ENCODE data around the gene INTS11.
"Not testable (repeated sequence)": the region's sequence is repeated elsewhere in the genome, so short reads cannot be mapped to it uniquely, and the experiment has no call there.

The INTS11 gene

DNA sequence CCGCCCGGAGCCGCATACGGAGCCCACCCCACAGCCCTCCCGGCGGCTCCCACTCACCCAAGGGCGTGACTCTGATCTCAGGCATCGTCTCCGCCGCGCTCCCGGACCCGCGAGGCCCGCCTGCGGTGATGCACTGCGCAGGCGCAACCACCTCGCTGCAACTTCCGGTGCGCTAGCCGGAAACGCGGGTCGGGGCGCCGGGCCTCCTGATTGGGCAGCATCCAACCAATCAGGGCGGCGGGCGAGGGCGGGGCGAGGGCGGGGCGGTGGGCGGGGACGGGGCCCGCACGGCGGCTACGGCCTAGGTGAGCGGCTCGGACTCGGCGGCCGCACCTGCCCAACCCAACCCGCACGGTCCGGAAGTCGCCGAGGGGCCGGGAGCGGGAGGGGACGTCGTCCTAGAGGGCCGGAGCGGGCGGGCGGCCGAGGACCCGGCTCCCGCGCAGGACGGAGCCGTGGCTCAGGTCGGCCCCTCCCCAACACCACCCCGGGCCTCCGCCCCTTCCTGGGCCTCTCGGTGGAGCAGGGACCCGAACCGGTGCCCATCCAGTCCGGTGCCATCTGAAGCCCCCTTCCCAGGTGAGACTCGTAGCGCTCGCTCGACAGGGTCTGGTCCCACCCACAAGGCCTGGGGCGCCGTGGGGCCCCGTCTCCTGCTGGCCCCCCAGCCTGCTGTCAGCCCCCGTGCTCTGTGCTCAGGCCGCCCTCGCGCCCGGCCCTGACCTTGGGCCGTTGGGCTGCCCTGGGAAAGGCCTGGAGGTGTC is at the start of gene INTS11, which contains the start of gene CPTP:
Gene INTS11 (minus strand): TSS at position 137 of the 764 bp plus-strand sequence. CDS start 52 bp downstream, at position 85.
Gene CPTP (plus strand): TSS at position 279 of the 764 bp plus-strand sequence. CDS start 2,109 bp downstream, outside the sequence.
- DNase-seq, result peak; percentile 90

DNA sequence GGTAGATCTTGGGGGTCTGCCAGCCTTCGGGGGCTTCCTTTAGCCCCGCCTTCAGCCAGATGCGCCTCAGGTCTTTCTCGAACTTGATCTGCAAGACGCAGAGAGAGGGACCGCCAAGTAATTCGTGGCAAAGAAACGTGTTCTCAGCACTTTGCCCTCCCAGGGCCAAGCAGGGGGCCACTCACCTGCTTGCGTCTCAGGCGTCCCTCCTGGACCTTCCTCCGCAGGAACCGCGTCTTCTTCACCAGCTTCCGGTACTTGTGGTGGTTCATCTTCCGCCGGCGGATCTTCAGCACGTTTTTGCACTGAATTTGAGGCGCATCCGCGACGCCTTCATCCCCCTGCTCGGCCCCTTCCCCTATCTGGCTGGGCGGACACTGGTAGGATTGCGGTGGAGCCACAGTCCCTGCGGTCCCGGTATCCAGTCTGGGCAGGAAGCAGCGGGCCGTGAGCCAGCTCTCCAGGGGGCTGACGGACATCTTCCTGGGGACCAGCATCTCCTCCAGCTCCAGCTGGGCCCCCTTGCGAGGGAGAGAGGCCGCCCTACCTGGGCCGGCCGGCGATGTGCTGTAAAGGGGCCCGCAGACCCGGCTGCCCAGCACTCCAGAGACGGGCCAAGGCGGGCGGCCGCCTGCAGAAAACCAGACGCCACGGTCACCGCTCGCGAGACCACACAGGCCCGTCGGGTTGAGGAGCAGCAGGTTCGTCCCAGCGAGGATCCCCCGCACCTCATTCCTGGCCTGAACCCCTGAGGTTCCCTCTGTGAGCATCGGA is 49.5 kb upstream of the INTS11 start:
- no peak for DNase-seq

DNA sequence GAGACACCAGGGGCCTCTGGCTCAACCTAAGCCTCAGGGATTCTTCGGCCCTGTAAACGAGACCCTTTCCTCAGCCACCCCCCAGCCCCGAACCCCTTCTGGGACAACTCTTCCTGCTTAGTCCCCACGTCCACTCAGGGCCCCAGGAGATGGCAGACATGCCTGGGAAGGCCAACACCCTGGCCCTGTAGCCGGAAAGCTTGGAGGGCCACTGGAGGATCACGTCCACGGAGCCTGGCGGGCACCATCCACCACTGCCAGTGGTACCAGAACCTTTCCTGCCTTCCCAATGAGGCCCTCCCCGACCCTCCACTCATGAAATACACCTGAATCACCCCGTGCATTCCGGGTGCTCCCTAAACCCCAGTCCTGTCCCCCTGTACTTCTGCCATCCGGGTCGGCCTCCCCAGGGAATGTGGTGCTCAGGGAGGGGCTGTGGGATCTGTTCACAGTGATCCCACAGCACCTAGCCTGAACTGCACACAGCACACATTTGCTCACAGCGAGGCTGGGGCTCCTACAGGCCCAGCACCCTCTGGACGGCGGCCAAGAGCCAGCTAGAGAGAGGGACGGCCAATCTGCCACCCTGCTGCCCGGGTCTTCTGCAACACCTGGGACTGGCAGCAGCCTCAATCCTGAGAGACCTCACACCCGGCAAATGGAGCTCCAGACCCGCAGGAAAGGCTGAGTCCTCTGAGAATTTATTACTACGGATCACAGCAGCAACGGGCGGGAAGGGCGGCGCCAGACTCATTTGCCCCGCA is 48.8 kb upstream of the INTS11 start:
- DNase-seq, result no peak

DNA sequence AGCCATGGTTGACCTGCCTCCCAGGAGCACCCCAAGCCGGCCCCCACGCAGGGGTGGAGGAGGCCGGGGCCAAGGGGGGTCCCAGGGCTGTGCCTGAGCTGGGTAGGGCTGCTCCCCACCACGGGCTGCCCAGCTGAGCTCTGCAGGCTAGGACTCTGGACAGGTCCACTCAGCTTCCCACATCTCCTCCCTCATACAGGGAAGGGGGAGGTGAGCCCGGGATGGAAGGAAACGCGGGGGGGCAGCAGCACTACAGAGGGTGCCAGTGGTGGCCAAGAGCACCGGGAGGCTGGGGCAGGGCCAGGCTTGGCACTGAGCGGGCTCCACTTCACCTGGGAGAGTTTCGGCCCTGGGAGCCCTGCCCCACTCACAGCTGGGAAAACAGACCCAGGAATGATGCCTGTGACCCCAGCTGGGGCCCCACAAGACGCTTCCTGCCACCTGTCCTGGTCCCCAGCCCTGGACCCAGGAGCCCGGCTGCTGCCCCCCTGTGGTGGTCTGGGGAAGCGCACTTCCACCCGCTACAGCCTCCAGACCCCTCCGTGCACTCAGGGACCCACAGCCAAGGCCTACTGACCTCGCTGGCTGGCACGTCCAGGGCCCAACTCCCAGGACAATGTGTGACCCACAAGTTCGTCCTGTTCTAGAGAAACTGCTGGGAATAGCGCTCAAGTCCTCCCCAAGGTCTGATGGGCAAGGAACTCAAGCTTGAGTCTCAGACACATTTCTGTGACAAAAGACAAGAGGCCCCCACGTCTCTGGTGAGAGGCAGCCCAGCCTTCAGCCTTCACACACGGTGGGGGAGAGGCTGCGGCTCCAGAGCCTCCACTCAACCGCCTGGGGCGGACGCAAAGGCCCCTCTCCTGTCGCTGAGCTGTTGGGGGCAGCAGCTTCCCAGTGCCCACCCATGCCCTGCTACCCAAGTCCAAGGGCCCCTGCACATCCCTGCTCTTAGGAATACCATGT is 47.6 kb upstream of the INTS11 start:
- peak; percentile 23 for DNase-seq

DNA sequence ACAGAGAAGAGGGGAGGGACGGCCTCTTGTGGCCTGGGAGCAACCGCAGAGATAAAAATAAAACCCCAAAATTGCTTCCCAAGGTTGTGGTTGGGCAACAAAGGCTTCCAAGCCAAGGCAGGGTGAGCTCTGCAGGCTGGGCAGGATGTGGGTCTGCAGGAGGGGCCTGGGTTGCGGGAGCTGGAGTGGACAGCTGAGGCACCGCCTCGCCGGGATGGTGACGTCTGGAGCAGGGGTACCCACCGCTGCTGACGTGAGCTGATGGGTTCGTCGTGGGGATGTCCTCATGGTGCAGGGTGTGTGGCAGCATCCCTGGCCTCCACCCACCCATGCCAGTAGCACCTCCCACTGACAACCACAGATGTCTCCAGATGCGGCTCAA is 46.9 kb upstream of the INTS11 start:
- no peak for DNase-seq

DNA sequence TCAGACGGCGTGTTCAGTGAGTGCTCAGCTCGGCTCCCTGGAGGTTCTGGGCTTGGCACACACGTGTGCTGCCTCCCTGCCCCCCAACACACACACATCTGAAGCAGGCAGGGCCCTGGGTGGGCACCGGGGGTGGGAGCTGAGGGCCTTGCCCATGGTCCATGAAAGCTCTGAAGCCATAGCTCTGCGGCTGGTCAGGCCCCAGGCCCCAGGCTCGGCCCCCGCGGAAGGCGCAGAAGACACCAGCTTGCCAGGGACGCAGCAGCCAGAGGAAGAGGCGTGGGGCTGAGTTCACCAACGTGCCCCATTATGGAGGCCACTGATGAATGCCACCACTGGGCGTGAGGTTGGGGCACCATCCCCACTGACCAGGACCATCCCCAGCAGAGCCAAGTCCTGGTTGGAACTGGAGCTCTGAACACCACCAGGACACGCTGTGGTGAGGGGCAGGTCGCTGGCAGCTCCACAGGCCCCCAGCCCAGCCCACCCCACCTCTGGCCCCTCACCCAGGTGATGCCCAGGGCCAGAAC is 46.4 kb upstream of the INTS11 start:
- no peak for DNase-seq

DNA sequence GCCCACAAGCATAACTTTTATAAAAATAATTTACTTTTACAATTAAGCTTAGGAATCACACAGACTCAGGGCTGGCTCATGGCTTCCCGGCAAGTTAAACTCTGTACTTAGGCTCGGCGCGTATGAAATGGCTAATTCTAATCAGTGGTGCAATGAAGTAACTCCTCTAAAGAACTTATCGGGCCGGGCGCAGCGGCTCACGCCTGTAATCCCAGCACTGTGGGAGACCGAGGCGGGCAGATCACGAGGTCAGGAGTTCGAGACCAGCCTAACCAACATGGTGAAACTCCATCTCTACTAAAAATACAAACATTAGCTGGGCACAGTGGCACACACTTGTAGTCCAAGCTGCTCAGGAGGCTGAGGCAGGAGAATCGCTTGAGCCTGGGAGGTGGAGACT is 45.6 kb upstream of the INTS11 start:
- DNase-seq, result not testable (repeated sequence)

DNA sequence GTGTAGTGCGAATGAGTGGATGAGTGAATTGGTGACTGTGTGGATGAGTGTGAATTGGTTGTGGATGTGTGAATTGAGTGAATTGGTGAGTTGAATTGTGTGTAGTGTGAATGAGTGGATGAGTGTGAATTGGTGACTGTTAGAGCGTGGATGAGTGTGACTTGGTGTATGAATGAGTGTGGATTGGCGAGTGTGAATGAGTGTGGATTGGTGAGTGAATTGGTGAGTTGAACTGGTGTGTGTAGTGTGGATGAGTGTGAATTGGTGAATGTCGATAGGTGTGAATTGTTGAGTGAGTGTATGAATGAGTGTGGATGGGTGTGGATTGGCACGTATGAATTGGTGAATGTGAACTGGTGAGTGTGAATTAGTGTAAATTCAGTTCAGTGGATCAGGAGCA is 42.9 kb upstream of the INTS11 start:
- DNase-seq, result no peak

DNA sequence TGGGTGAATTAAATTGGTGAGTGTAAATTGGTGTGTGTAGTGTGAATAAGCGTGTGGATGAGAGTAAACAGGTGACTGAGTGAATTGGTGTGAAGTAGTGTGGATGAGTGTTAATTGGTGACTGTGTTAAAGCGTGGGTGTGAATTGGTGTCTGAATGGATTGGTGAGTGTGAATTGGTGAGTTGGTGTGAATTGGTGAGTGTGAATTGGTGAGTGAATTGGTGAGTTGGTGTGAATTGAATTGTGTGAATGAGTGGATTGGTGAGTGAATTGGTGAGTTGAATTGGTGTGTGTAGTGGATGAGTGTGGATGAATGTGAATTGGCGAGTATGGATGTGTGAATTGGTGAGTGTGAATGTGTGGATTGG is 42.2 kb upstream of the INTS11 start:
- DNase-seq, result no peak

DNA sequence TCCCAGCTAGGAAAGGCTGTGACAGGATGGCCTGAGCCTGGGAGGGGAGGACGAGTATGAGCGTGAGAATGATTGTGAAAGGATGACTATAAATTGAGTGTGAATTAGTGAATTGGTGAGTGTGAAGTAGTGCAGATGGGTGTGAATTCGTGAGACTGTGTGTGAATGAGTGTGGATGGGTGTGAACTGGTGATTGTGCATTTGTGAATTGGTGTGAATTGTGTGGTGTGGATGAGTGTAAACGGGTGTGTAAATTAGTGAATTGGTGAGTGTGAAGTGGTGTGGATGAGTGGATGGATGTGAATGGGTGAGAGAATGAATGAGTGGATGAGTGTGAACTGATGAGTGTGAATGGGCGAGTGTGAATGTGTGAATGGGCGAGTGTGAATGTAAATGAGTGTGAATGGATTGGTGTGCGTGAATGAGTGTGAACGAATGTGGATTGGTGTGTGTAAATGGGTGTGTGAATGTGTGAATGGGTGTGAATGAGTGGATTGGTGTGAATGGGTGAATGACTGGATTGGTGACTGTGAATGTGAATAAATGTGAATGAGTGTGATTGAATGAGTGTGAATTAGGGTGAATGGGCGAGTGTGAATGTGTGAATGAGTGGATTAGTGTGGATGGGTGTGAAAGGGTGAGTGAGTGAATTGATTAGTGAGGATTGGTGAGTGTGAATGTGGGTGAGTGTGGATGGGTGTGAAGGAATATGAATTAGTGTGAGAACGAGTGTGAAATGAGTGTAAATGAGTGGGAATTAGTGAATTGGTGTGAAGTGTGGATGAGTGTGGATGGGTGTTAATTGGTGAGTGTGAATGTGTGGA is 41.6 kb upstream of the INTS11 start:
- DNase-seq, result no peak

DNA sequence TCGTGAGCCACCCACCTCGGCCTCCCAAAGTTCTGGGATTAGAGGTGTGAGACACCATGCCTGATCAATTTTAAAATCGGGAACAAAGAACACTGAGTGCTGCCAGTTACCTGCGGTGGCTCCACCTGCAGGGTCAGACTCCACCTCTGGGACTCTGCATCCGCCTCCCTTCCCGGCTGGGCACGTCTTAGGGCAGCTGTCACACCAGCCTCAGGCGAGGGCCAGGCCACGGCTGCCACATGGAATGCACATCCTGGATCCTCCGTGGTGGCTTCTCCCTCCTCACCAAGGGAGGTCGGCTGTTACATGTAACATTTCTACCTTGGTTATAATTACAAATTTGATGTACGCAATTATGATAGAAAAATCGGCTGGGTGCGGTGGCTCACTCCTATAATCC is 39.8 kb upstream of the INTS11 start:
- no peak for DNase-seq

DNA sequence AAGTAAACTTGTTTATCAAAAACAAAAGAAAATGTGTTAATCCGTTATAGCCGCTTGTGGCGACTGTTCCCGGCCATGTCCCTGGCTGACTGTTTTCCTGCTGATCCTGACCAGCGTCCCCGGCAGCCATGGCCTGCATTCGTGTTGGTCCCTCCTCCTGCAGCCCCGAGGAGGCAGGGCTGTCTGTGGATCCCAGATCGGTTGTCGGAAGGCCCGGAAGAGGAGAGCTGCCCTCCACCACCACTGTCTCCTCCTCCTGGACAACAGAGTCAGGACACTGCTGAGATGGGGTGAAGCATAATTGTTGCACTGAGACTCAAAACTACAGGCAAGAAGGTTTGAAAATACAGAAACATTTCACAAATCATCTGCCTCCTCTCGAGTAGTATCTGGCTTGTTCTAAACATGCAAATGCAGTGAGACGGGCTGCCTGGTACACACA is 37.5 kb upstream of the INTS11 start:
- no peak for DNase-seq

DNA sequence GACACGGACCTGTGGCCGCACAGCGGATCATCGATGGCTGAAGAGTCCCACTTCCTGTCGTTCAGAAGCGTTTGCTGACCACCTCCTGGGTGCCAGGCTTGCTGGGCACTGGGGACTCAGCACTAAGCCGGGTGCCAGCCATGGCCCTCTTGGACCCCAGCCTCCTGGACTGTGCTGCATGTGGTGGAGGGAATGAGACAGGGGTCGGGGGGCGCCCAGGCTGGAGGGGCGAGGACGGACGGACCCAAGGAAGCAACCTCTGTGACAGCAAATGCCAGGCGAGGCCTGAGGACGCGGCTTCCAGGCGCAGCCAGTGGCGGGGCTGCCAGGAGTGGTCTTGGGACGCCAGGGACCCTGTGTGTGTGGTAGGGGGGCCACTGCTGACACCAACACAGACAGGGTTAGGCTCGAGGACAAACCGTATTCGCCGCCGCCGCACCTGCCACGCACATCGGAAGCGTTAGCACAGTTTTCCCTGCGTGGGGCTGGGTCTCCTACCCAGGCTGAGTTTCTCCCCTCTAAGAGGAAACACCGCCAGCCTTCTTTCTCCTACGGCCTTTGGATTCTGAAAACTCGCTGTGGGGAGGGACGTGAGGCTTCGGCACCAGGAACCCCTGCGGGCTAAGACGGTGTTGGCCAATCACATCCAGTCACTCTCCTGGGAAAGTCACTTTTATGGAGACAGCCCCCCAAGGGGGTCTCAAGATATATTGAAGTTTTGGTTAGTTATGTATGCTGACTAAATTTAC is 36.9 kb upstream of the INTS11 start:
- no peak for DNase-seq

DNA sequence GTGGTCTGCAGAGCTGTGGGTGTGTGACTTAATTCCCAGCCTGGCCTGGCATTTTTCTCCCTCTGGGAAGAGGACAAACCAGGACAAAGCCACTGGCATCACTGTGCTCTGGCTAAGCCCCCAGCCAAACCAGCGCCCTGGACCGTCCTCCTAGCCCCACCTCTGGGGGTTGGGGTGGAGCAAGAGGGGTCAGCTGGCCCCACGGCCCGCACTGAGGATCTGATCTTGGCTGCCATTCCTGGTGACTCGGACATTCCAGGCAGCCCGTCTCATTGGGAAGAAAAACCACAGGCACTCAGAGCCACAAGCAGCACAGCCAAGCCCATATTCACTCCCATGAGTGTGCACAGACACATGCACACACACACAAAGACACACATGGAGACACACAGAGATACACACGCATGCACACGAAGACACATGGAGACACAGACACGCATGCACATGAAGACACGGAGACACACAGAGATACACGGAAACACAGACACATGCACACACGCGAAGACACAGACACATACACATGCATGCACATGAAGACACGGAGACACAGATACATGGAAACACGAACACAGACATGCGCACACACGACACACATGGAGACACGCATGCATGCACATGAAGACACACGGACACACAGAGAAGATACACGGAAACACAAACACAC is 36.2 kb upstream of the INTS11 start:
- DNase-seq, result no peak

DNA sequence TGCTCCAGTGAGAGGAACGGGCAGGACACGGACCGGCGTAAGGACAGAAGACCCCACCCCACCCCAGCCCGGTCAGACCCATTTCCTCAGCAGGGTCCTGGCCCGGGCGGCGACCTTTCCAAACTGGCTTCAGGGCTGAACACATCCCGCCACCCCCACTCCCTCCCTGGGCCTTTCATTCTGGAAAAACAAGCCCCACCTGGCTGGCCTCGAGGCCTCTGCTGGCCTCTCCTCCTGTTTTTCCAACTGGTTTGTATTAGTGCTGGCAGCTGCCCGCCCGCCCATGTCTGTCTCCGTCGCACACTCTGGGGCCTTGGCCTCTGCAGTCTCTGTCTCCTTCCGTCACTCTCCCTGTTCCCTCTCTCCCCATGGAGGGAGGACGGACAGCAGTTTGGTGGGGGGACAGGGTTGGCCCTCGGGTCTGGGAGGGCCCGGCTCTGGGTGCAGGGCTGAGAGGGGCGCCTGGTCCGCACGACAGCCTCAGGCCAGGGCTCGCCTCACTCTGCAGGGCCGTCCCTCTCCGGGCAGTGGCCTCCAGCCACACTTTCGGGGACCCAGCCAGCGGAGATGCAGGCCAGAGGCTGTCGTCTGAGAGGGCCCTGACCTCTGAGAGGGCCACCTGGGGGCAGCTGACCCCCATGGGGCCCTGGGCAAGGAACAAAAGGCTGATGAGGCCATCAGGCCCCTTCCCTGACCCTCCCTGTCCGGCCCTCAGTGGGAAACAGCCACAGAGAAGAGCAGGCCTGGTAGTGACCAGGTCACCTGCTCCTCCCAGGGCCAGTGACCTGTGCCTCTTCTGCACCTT is 35.4 kb upstream of the INTS11 start:
- DNase-seq, result no peak

DNA sequence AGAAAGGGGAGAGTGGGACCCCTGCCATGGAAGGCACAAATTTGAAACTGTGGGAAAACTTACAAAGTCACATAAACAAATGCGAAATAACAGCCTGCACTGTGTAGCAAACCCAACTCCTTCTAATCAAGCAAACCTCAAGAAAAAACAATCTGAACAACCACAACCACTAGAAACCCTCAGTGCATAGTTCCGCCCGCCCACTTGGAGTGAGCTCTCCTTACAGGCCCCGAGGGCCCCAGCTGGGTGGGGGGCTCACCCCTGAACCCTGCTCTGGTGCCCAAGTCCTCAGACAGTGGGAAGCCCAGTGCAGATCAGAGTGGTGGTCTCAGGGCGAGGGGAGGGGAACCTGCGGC is 34.8 kb upstream of the INTS11 start:
- DNase-seq, result no peak

DNA sequence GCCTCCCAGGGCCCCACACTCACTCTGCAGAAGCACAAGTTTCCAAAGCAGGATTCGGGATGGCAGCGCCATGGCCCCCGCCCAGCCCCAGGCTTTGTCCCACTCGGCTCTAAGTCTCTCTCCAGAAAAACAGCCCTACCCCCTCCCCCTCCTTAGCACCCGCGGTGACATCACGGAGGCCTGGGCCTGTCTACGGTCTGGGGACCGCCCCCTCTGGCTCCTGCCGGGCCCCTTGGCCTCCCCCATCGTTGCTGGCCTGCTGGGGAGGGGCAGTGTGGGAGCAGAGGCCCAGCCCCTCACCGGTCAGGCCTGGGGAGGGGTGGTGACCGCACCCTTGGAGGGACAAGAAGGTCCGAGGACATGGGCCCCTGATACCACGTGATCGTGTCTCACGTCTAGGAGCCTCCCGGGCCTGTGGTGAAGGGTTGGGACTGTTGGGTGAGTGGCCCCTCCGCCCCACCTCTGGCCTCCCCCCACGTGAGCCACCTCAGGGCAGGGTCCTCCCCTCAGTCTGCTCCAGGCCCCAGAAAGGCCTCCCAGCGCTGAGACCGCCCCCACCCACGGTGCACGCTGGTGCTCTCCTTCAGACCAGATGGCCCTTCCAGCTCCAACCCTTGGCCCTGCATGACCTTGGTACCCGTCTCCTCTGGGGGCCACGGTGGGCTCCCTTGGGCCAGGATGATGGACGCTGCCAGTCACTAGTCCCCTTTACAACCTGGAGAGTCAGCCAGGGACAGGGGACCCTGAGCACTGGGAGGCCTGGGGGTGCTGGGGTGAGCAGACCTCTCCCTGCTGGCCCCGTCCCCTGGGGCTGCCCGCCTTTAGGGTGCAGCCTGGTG is 34.2 kb upstream of the INTS11 start, which contains the start of gene MXRA8:
Gene MXRA8 (minus strand): TSS at position 123 of the 839 bp plus-strand sequence. CDS start 51 bp downstream, at position 72.
- no peak for DNase-seq
